GM21825 (cell line): ENCODE results near the gene MRGPRX3.
"Not testable (repeated sequence)": the region's sequence is repeated elsewhere in the genome, so short reads cannot be mapped to it uniquely, and the experiment has no call there.

Source experiments
- ATAC-seq: cut with Tn5 transposase; IDR thresholded peaks from one replicate; pipeline ENCODE4 v1.9.1; 2021; ENCODE audit warnings: mild to moderate bottlenecking, moderate library complexity; ENCODE audit not compliant: unreplicated experiment

The MRGPRX3 gene

GRCh38 chr11:18132341-18132740, at the start of gene MRGPRX3:
TSS of gene MRGPRX3 (plus strand) at chr11:18132571. CDS start at chr11:18137203, 4,632 bp downstream.
- no peak for ATAC-seq

GRCh38 chr11:18088366-18088765, 44.0 kb upstream of the MRGPRX3 start:
- ATAC-seq: no peak

GRCh38 chr11:18088966-18089365, 43.4 kb upstream of the MRGPRX3 start:
- no peak for ATAC-seq

- ATAC-seq: no peak
Measured at GRCh38 chr11:18091731-18092130, 40.6 kb upstream of the MRGPRX3 start.

GRCh38 chr11:18093959-18094358, 38.4 kb upstream of the MRGPRX3 start:
- ATAC-seq: no peak

GRCh38 chr11:18100926-18101656, 31.3 kb upstream of the MRGPRX3 start:
- no peak for ATAC-seq

- peak; percentile 6 for ATAC-seq
Measured at GRCh38 chr11:18105086-18105801, 27.1 kb upstream of the MRGPRX3 start.

- peak; percentile 97 for ATAC-seq
Measured at GRCh38 chr11:18105802-18106574, 26.4 kb upstream of the MRGPRX3 start, which contains the start of gene SAAL1. TSS of gene SAAL1 (minus strand) at chr11:18106082. CDS start at chr11:18106041, 41 bp downstream.

GRCh38 chr11:18106688-18107087, 25.7 kb upstream of the MRGPRX3 start:
- ATAC-seq: no peak

GRCh38 chr11:18108254-18108653, 24.1 kb upstream of the MRGPRX3 start:
- ATAC-seq: no peak

- no peak for ATAC-seq
Measured at GRCh38 chr11:18111005-18111404, 21.4 kb upstream of the MRGPRX3 start.

GRCh38 chr11:18115360-18116127, 16.8 kb upstream of the MRGPRX3 start:
- peak; percentile 87 for ATAC-seq

GRCh38 chr11:18121331-18121828, 11.0 kb upstream of the MRGPRX3 start:
- not testable (repeated sequence) for ATAC-seq

GRCh38 chr11:18131115-18131514, 1.3 kb upstream of the MRGPRX3 start:
- ATAC-seq: not testable (repeated sequence)

GRCh38 chr11:18135308-18135707, 2.9 kb downstream of the MRGPRX3 start:
- no peak for ATAC-seq

- no peak for ATAC-seq
Measured at GRCh38 chr11:18137186-18137800, 4.9 kb downstream of the MRGPRX3 start.

GRCh38 chr11:18140145-18140544, 7.8 kb downstream of the MRGPRX3 start:
- ATAC-seq: no peak

- no peak for ATAC-seq
Measured at GRCh38 chr11:18144243-18144642, 11.9 kb downstream of the MRGPRX3 start.

- ATAC-seq: no peak
Measured at GRCh38 chr11:18145025-18145424, 12.7 kb downstream of the MRGPRX3 start.

GRCh38 chr11:18145837-18146236, 13.5 kb downstream of the MRGPRX3 start:
- no peak for ATAC-seq
